ENCODE measurements around the gene UCHL3.

Gene UCHL3

DNA sequence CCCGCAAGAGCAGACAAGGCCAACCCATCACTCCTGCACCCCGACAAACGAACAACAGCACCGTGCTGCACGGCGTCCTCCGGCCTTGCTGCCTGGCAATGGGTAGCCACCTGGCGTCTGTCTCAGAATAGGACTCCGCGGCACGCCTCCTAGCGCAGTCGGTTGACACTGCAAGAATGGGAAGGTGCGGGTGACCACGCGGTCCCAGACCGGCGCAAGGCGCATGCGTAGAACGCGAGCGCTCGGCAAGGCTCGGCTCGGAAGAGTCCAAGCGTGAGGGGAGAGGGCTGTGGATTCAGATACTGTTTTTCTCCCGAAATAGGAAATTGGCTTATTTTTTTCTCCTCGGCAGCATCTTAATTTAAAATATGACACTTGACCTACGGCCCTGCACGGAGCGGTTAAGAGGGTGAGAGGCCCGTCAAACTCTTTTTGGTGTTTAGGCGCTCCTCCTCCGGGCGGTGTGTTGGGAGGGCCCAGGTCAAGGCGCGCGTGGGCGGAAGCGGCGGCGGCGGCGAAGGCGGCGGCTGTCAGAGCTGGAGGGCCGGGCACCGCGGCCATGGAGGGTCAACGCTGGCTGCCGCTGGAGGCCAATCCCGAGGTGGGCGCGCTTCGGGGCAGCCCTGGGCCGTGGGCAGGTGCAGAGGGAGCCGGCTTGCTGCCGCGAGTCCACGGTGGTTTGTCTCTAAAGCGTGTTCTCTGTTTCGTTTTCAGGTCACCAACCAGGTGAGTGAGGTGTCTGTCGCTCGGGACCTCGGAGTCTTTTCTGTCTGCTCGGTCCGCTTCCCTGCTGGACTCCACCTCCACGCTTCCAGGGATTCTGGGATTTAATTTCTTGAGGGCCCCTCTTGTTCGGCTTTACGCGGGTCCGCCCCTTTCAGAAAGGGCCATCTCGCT is at the start of gene UCHL3:
UCHL3 (plus strand) TSS at position 530 of the 897 bp plus-strand sequence; CDS start at position 560, 30 bp downstream.
- H3K4me3 Mint-ChIP-seq = peak within 1 kb of the TSS; percentile 94
- H3K27me3 Mint-ChIP-seq = no peaks in the 10 kb centered on the region
- H3K36me3 Mint-ChIP-seq (ENCODE audit: low read depth) = peaks cover 13% of the 10 kb centered on the region
- intact Hi-C loops (cut with micrococcal nuclease) = loop anchor here (1.0 to 5.0 kb wide), 4 partner anchors 12 to 177 kb away; partner anchors contain the start of genes COMMD6 and TBC1D4
- no peaks in the 10 kb centered on the region for H3K9me3 Mint-ChIP-seq
- H3K4me1 Mint-ChIP-seq (ENCODE audit: low read depth) = peaks cover 36% of the 10 kb centered on the region
- peak within 1 kb of the TSS; percentile 95 for H3K27ac Mint-ChIP-seq

GRCh38 chr13:75505327-75505726 is 44.3 kb upstream of the UCHL3 start:
- Mint-ChIP-seq H3K36me3 (ENCODE audit: low read depth) (no peaks in the 10 kb centered on the region), H3K27ac (peak overlapping the region; percentile 88), H3K4me1 (ENCODE audit: low read depth) (peaks cover 35% of the 10 kb centered on the region), H3K9me3 (peaks cover 9% of the 10 kb centered on the region), H3K27me3 (peaks cover 5% of the 10 kb centered on the region), H3K4me3 (no peak overlapping the region)
- intact Hi-C loops (cut with micrococcal nuclease) = loop anchor here (1.0 to 5.0 kb wide), 2 partner anchors 23 to 42 kb away; partner anchors contain the start of genes TBC1D4 and UCHL3

- intact Hi-C loops (cut with micrococcal nuclease) = loop anchor here (5.0 kb wide), 1 partner anchor 41 kb away; the partner anchor contains the start of gene UCHL3
- Mint-ChIP-seq H3K27ac (peak overlapping the region; percentile 88), H3K4me3 (no peak overlapping the region), H3K36me3 (ENCODE audit: low read depth) (no peaks in the 10 kb centered on the region), H3K4me1 (ENCODE audit: low read depth) (peaks cover 35% of the 10 kb centered on the region), H3K27me3 (peaks cover 5% of the 10 kb centered on the region), H3K9me3 (peaks cover 9% of the 10 kb centered on the region)
Observed at GRCh38 chr13:75506018-75506417, 43.6 kb upstream of the UCHL3 start.

- intact Hi-C loops (cut with micrococcal nuclease) = loop anchor here (5.0 kb wide), 1 partner anchor 40 kb away; the partner anchor contains the start of gene UCHL3
- Mint-ChIP-seq H3K9me3 (peaks cover 3% of the 10 kb centered on the region), H3K4me3 (no peak overlapping the region), H3K27ac (peak overlapping the region; percentile 31), H3K27me3 (peaks cover 5% of the 10 kb centered on the region), H3K36me3 (ENCODE audit: low read depth) (no peaks in the 10 kb centered on the region), H3K4me1 (ENCODE audit: low read depth) (peaks cover 41% of the 10 kb centered on the region)
Observed at GRCh38 chr13:75507027-75508001, 42.3 kb upstream of the UCHL3 start.

- H3K9me3 Mint-ChIP-seq = no peaks in the 10 kb centered on the region
- intact Hi-C loops (cut with micrococcal nuclease) = loop anchor here (5.0 kb wide), 1 partner anchor 39 kb away; the partner anchor contains the start of gene UCHL3
Observed at GRCh38 chr13:75508002-75508548, 41.5 kb upstream of the UCHL3 start.

DNA sequence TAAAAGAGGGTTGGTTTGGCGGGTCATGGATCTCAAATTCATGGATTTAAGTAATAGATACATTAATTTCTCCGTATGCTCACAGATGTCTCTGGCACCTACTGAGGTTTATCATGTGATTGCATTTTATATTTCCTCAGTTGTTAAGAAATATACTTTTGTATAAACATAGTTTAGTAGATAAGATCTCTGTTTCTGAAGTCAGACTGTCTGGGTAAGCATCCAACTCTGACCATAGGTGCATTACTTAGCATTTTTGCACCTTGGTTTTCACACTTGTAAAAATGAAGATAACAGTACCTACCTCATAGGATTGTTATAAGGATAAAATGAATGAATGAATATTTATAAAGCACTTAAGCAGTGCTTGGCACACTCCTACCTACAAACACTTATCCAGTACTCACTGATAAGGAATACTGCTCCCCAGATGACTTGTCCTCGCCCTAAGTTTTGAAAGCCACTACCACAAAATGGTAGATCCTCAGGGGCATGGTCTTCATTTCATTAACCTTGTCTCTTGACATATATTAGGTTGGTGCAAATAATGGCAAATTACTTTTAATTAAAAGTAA is 38.5 kb upstream of the UCHL3 start:
- H3K27me3 Mint-ChIP-seq = peaks cover 3% of the 10 kb centered on the region
- no peak overlapping the region for H3K27ac Mint-ChIP-seq
- H3K9me3 Mint-ChIP-seq = peaks cover 18% of the 10 kb centered on the region
- intact Hi-C loops (cut with micrococcal nuclease) = no loop called here
- H3K4me3 Mint-ChIP-seq = no peak overlapping the region
- peaks cover 44% of the 10 kb centered on the region for H3K4me1 Mint-ChIP-seq (ENCODE audit: low read depth)
- no peaks in the 10 kb centered on the region for H3K36me3 Mint-ChIP-seq (ENCODE audit: low read depth)

More at GRCh38 chr13:75508002-75508548, 41.5 kb upstream of the UCHL3 start:
- Mint-ChIP-seq H3K27me3 (peaks cover 4% of the 10 kb centered on the region), H3K36me3 (ENCODE audit: low read depth) (no peaks in the 10 kb centered on the region), H3K4me1 (ENCODE audit: low read depth) (peaks cover 47% of the 10 kb centered on the region), H3K27ac (peak overlapping the region; percentile 31), H3K4me3 (no peak overlapping the region)

DNA sequence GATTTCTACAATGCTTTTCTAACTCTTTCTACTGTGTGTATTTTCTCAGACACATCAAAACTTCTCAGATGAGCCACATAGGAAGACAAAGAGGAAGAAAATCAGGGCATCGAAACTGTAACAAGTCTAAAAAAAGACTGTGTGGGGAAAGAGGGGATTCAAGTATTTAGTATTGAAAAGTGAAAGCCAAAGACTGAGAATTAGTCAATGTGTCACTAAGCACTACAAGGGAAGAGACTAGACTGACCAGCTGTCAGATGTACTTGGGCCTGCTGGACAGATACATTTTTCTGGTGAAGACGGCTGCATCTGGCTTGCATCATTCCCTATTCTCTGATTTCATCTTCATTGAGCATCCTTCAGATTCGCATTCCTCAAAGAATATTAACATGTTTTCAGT is 37.3 kb upstream of the UCHL3 start:
- intact Hi-C loops (cut with micrococcal nuclease) = no loop called here
- H3K36me3 Mint-ChIP-seq (ENCODE audit: low read depth) = no peaks in the 10 kb centered on the region

GRCh38 chr13:75513271-75513670 is 36.3 kb upstream of the UCHL3 start:
- no peaks in the 10 kb centered on the region for H3K36me3 Mint-ChIP-seq (ENCODE audit: low read depth)
- peak overlapping the region; percentile 33 for H3K27ac Mint-ChIP-seq
- H3K4me3 Mint-ChIP-seq = no peak overlapping the region
- intact Hi-C loops (cut with micrococcal nuclease) = no loop called here
- H3K27me3 Mint-ChIP-seq = peaks cover 3% of the 10 kb centered on the region
- H3K9me3 Mint-ChIP-seq = peaks cover 18% of the 10 kb centered on the region
- H3K4me1 Mint-ChIP-seq (ENCODE audit: low read depth) = peaks cover 26% of the 10 kb centered on the region

More for the DNA sequence above, 37.3 kb upstream of the UCHL3 start:
- Mint-ChIP-seq H3K27me3 (peaks cover 3% of the 10 kb centered on the region), H3K9me3 (peaks cover 18% of the 10 kb centered on the region), H3K27ac (no peak overlapping the region), H3K4me1 (ENCODE audit: low read depth) (peaks cover 35% of the 10 kb centered on the region), H3K4me3 (no peak overlapping the region)

- Mint-ChIP-seq H3K4me1 (ENCODE audit: low read depth) (peaks cover 23% of the 10 kb centered on the region), H3K27me3 (peaks cover 3% of the 10 kb centered on the region), H3K4me3 (no peak overlapping the region), H3K27ac (no peak overlapping the region), H3K9me3 (peaks cover 18% of the 10 kb centered on the region), H3K36me3 (ENCODE audit: low read depth) (no peaks in the 10 kb centered on the region)
- intact Hi-C loops (cut with micrococcal nuclease) = loop anchor here (2.0 kb wide), 1 partner anchor 22 kb away; the partner anchor contains the start of gene COMMD6
Observed at GRCh38 chr13:75514080-75514995, 35.3 kb upstream of the UCHL3 start.

DNA sequence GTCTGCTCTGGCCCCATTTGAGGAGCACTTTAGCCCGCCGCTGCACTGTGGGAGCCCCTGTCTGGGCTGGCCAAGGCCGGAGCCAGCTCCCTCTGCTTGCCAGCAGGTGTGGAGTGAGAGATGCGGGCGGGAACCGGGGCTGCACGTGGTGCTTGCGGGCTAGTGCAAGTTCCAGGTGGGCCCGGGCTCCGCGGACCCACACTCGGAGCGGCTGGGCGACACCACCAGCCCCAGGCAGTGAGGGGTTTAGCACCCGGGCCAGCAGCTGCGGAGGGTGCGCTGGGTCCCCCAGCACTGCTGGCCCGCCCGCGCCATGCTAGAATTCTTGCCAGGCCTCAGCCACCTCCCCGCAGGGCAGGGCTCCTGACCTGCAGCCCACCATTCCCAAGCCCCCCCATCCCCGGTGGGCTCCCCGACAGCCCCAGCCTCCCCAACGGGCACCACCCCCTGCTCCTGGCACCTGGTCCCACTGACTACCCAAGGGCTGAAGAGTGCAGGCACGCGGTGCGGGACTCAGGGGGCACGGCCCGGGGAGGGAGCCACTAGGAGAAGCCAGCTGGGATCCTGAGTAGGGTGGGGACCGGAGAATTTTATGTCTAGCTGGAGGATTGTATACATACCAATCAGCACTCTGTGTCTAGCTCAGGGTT is 31.0 kb upstream of the UCHL3 start:
- H3K36me3 Mint-ChIP-seq (ENCODE audit: low read depth) = no peaks in the 10 kb centered on the region
- no peaks in the 10 kb centered on the region for H3K27me3 Mint-ChIP-seq
- no peak overlapping the region for H3K27ac Mint-ChIP-seq
- H3K4me3 Mint-ChIP-seq = no peak overlapping the region
- intact Hi-C loops (cut with micrococcal nuclease) = no loop called here
- H3K4me1 Mint-ChIP-seq (ENCODE audit: low read depth) = peaks cover 7% of the 10 kb centered on the region
- peaks cover 51% of the 10 kb centered on the region for H3K9me3 Mint-ChIP-seq

GRCh38 chr13:75521956-75522355 is 27.6 kb upstream of the UCHL3 start:
- intact Hi-C loops (cut with micrococcal nuclease) = no loop called here
- Mint-ChIP-seq H3K9me3 (peaks cover 33% of the 10 kb centered on the region), H3K4me1 (ENCODE audit: low read depth) (peaks cover 6% of the 10 kb centered on the region), H3K27me3 (no peaks in the 10 kb centered on the region), H3K4me3 (no peak overlapping the region), H3K27ac (no peak overlapping the region), H3K36me3 (ENCODE audit: low read depth) (peaks cover 18% of the 10 kb centered on the region)

- Mint-ChIP-seq H3K9me3 (no peaks in the 10 kb centered on the region), H3K4me1 (ENCODE audit: low read depth) (peaks cover 20% of the 10 kb centered on the region), H3K4me3 (no peak overlapping the region), H3K27me3 (no peaks in the 10 kb centered on the region), H3K36me3 (ENCODE audit: low read depth) (peaks cover 61% of the 10 kb centered on the region), H3K27ac (no peak overlapping the region)
- intact Hi-C loops (cut with micrococcal nuclease) = no loop called here
Observed at GRCh38 chr13:75530549-75530961, 19.0 kb upstream of the UCHL3 start.

Measured in dendritic cell treated with granulocyte-macrophage colony-stimulating factor and Interleukin-4, amounts not matched to agents 40 ng/mL and 50 ng/mL, for 4 days (primary cell).